Measurements from ENCODE around the gene TLL1.
A peak's percentile ranks its signal among the peaks of the same experiment; 100 is the strongest.

The TLL1 gene

GRCh38 chr4:165894159-165894558 lies 21.1 kb downstream of the TLL1 start:
- Histone ChIP-seq H3K9me3 (ENCODE audit: control insufficient read depth, low read length) (peaks cover 8% of the 10 kb centered on the region), H3K4me3 (ENCODE audit: extremely low read depth, insufficient read depth, low read length, poor library complexity, severe bottlenecking) (no peak overlapping the region), H3K4me1 (ENCODE audit: control insufficient read depth, insufficient read depth, low read length, poor library complexity, severe bottlenecking) (no peaks in the 10 kb centered on the region), H3K27ac (ENCODE audit: low read depth, low read length, severe bottlenecking) (no peak overlapping the region), H3K36me3 (ENCODE audit: control insufficient read depth, insufficient read depth, low read length) (no peaks in the 10 kb centered on the region)
- no CpG with 5 or more reads among the region's 1 CpG for WGBS, 2 experiments (ENCODE audit: insufficient coverage in 2 of 2)

GRCh38 chr4:165905405-165906027 lies 32.5 kb downstream of the TLL1 start:
- Histone ChIP-seq H3K4me1 (ENCODE audit: control insufficient read depth, insufficient read depth, low read length, poor library complexity, severe bottlenecking) (peaks cover 4% of the 10 kb centered on the region), H3K27ac (ENCODE audit: low read depth, low read length, severe bottlenecking) (peak overlapping the region; percentile 81), H3K4me3 (ENCODE audit: extremely low read depth, insufficient read depth, low read length, poor library complexity, severe bottlenecking) (no peak overlapping the region), H3K36me3 (ENCODE audit: control insufficient read depth, insufficient read depth, low read length) (no peaks in the 10 kb centered on the region), H3K9me3 (ENCODE audit: control insufficient read depth, low read length) (no peaks in the 10 kb centered on the region)
- WGBS, 2 experiments (ENCODE audit: insufficient coverage in 2 of 2): 60% methylated on average over 4 of the region's 6 CpGs; no CpG with 5 or more reads in 1 of the 2 experiments

GRCh38 chr4:165906272-165906671 lies 33.2 kb downstream of the TLL1 start:
- WGBS, 2 experiments (ENCODE audit: insufficient coverage in 2 of 2): no CpG with 5 or more reads among the region's 1 CpG

GRCh38 chr4:165909947-165910346 lies 36.9 kb downstream of the TLL1 start:
- Histone ChIP-seq H3K4me1 (ENCODE audit: control insufficient read depth, insufficient read depth, low read length, poor library complexity, severe bottlenecking) (peaks cover 4% of the 10 kb centered on the region), H3K4me3 (ENCODE audit: extremely low read depth, insufficient read depth, low read length, poor library complexity, severe bottlenecking) (no peak overlapping the region)
- 94 to 95% methylated on average over 2 of the region's 2 CpGs for WGBS, 2 experiments (ENCODE audit: insufficient coverage in 2 of 2)

More at GRCh38 chr4:165906272-165906671, 33.2 kb downstream of the TLL1 start:
- no peaks in the 10 kb centered on the region for H3K36me3 ChIP-seq (ENCODE audit: control insufficient read depth, insufficient read depth, low read length)
- H3K27ac ChIP-seq (ENCODE audit: low read depth, low read length, severe bottlenecking): peak overlapping the region; percentile 81
- H3K4me1 ChIP-seq (ENCODE audit: control insufficient read depth, insufficient read depth, low read length, poor library complexity, severe bottlenecking): peaks cover 4% of the 10 kb centered on the region
- H3K4me3 ChIP-seq (ENCODE audit: extremely low read depth, insufficient read depth, low read length, poor library complexity, severe bottlenecking): no peak overlapping the region
- no peaks in the 10 kb centered on the region for H3K9me3 ChIP-seq (ENCODE audit: control insufficient read depth, low read length)

GRCh38 chr4:165915215-165915614 lies 42.2 kb downstream of the TLL1 start:
- WGBS, 2 experiments (ENCODE audit: insufficient coverage in 2 of 2): 40 to 83% methylated on average over 1 of the region's 3 CpGs
- peaks cover 4% of the 10 kb centered on the region for H3K4me1 ChIP-seq (ENCODE audit: control insufficient read depth, insufficient read depth, low read length, poor library complexity, severe bottlenecking)
- H3K36me3 ChIP-seq (ENCODE audit: control insufficient read depth, insufficient read depth, low read length): no peaks in the 10 kb centered on the region
- H3K4me3 ChIP-seq (ENCODE audit: extremely low read depth, insufficient read depth, low read length, poor library complexity, severe bottlenecking): no peak overlapping the region
- H3K9me3 ChIP-seq (ENCODE audit: control insufficient read depth, low read length): no peaks in the 10 kb centered on the region
- no peak overlapping the region for H3K27ac ChIP-seq (ENCODE audit: low read depth, low read length, severe bottlenecking)

More at GRCh38 chr4:165909947-165910346, 36.9 kb downstream of the TLL1 start:
- no peaks in the 10 kb centered on the region for H3K9me3 ChIP-seq (ENCODE audit: control insufficient read depth, low read length)
- no peaks in the 10 kb centered on the region for H3K36me3 ChIP-seq (ENCODE audit: control insufficient read depth, insufficient read depth, low read length)
- no peak overlapping the region for H3K27ac ChIP-seq (ENCODE audit: low read depth, low read length, severe bottlenecking)

- H3K4me3 ChIP-seq (ENCODE audit: extremely low read depth, insufficient read depth, low read length, poor library complexity, severe bottlenecking): no peak overlapping the region
- H3K9me3 ChIP-seq (ENCODE audit: control insufficient read depth, low read length): no peaks in the 10 kb centered on the region
- H3K36me3 ChIP-seq (ENCODE audit: control insufficient read depth, insufficient read depth, low read length): no peaks in the 10 kb centered on the region
- H3K27ac ChIP-seq (ENCODE audit: low read depth, low read length, severe bottlenecking): no peak overlapping the region
- no peaks in the 10 kb centered on the region for H3K4me1 ChIP-seq (ENCODE audit: control insufficient read depth, insufficient read depth, low read length, poor library complexity, severe bottlenecking)
- no CpG with 5 or more reads among the region's 3 CpGs for WGBS, 2 experiments (ENCODE audit: insufficient coverage in 2 of 2)
Measured at GRCh38 chr4:165921546-165921945, 48.5 kb downstream of the TLL1 start.

- no peak overlapping the region for H3K27ac ChIP-seq (ENCODE audit: low read depth, low read length, severe bottlenecking)
- H3K36me3 ChIP-seq (ENCODE audit: control insufficient read depth, insufficient read depth, low read length): no peaks in the 10 kb centered on the region
- H3K9me3 ChIP-seq (ENCODE audit: control insufficient read depth, low read length): no peaks in the 10 kb centered on the region
- H3K4me1 ChIP-seq (ENCODE audit: control insufficient read depth, insufficient read depth, low read length, poor library complexity, severe bottlenecking): no peaks in the 10 kb centered on the region
- H3K4me3 ChIP-seq (ENCODE audit: extremely low read depth, insufficient read depth, low read length, poor library complexity, severe bottlenecking): no peak overlapping the region
Measured at GRCh38 chr4:165922747-165923146, 49.7 kb downstream of the TLL1 start.

GRCh38 chr4:165926307-165926706 lies 53.3 kb downstream of the TLL1 start:
- Histone ChIP-seq H3K4me1 (ENCODE audit: control insufficient read depth, insufficient read depth, low read length, poor library complexity, severe bottlenecking) (no peaks in the 10 kb centered on the region), H3K9me3 (ENCODE audit: control insufficient read depth, low read length) (no peaks in the 10 kb centered on the region), H3K27ac (ENCODE audit: low read depth, low read length, severe bottlenecking) (no peak overlapping the region), H3K36me3 (ENCODE audit: control insufficient read depth, insufficient read depth, low read length) (no peaks in the 10 kb centered on the region), H3K4me3 (ENCODE audit: extremely low read depth, insufficient read depth, low read length, poor library complexity, severe bottlenecking) (no peak overlapping the region)
- 82 to 100% methylated on average over 3 of the region's 6 CpGs for WGBS, 2 experiments (ENCODE audit: insufficient coverage in 2 of 2)

GRCh38 chr4:165927366-165927765 lies 54.3 kb downstream of the TLL1 start:
- WGBS, 2 experiments (ENCODE audit: insufficient coverage in 2 of 2): 100% methylated on average over 2 to 3 of the region's 3 CpGs
- Histone ChIP-seq H3K9me3 (ENCODE audit: control insufficient read depth, low read length) (no peaks in the 10 kb centered on the region), H3K4me3 (ENCODE audit: extremely low read depth, insufficient read depth, low read length, poor library complexity, severe bottlenecking) (no peak overlapping the region), H3K4me1 (ENCODE audit: control insufficient read depth, insufficient read depth, low read length, poor library complexity, severe bottlenecking) (no peaks in the 10 kb centered on the region), H3K36me3 (ENCODE audit: control insufficient read depth, insufficient read depth, low read length) (no peaks in the 10 kb centered on the region), H3K27ac (ENCODE audit: low read depth, low read length, severe bottlenecking) (no peak overlapping the region)

- no peaks in the 10 kb centered on the region for H3K9me3 ChIP-seq (ENCODE audit: control insufficient read depth, low read length)
- no peak overlapping the region for H3K27ac ChIP-seq (ENCODE audit: low read depth, low read length, severe bottlenecking)
- H3K4me3 ChIP-seq (ENCODE audit: extremely low read depth, insufficient read depth, low read length, poor library complexity, severe bottlenecking): no peak overlapping the region
- H3K36me3 ChIP-seq (ENCODE audit: control insufficient read depth, insufficient read depth, low read length): no peaks in the 10 kb centered on the region
- no peaks in the 10 kb centered on the region for H3K4me1 ChIP-seq (ENCODE audit: control insufficient read depth, insufficient read depth, low read length, poor library complexity, severe bottlenecking)
- 100% methylated on average over 1 to 3 of the region's 3 CpGs for WGBS, 2 experiments (ENCODE audit: insufficient coverage in 2 of 2)
Measured at GRCh38 chr4:165927815-165928214, 54.8 kb downstream of the TLL1 start.

- 100% methylated on average over 1 of the region's 2 CpGs; no CpG with 5 or more reads in 1 of the 2 experiments for WGBS, 2 experiments (ENCODE audit: insufficient coverage in 2 of 2)
- H3K36me3 ChIP-seq (ENCODE audit: control insufficient read depth, insufficient read depth, low read length): no peaks in the 10 kb centered on the region
- no peak overlapping the region for H3K27ac ChIP-seq (ENCODE audit: low read depth, low read length, severe bottlenecking)
- H3K9me3 ChIP-seq (ENCODE audit: control insufficient read depth, low read length): no peaks in the 10 kb centered on the region
- no peak overlapping the region for H3K4me3 ChIP-seq (ENCODE audit: extremely low read depth, insufficient read depth, low read length, poor library complexity, severe bottlenecking)
- H3K4me1 ChIP-seq (ENCODE audit: control insufficient read depth, insufficient read depth, low read length, poor library complexity, severe bottlenecking): no peaks in the 10 kb centered on the region
Measured at GRCh38 chr4:165928601-165929000, 55.6 kb downstream of the TLL1 start.
